Measurements from ENCODE around the gene CYP2A6.
"Not testable (repeated sequence)": the region's sequence is repeated elsewhere in the genome, so short reads cannot be mapped to it uniquely, and the experiment has no call there.

The CYP2A6 gene

GRCh38 chr19:40850277-40850676 lies at the start of gene CYP2A6:
CYP2A6 (minus strand) TSS chr19:40850447; CDS start chr19:40850426, 21 bp downstream.
- not testable (repeated sequence) for DNase-seq

DNA sequence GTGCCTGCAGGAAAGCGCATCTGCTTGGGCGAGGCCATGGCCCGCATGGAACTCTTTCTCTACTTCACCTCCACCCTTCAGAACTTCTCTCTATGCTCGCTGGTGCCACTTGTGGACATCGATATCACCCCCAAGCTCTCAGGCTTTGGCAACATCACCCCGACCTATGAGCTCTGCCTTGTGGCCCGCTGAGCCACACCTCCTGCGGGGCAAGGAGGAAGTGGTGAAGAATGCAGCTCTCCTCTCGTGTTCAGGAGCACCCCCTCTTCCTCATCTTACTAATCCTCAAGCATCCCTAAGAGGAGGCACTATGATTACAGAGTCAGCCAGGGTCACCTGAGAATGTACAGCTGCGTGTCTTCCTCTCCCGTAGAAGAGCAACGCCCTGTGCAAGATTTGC lies 49.7 kb upstream of the CYP2A6 start:
- DNase-seq: not testable (repeated sequence)

GRCh38 chr19:40896843-40897789 lies 46.9 kb upstream of the CYP2A6 start:
- not testable (repeated sequence) for DNase-seq

- DNase-seq: no peak
Measured at GRCh38 chr19:40896418-40896796, 46.2 kb upstream of the CYP2A6 start.

GRCh38 chr19:40893112-40893511 lies 42.9 kb upstream of the CYP2A6 start:
- no peak for DNase-seq

- no peak for DNase-seq
Measured at GRCh38 chr19:40889366-40889765, 39.1 kb upstream of the CYP2A6 start.

DNA sequence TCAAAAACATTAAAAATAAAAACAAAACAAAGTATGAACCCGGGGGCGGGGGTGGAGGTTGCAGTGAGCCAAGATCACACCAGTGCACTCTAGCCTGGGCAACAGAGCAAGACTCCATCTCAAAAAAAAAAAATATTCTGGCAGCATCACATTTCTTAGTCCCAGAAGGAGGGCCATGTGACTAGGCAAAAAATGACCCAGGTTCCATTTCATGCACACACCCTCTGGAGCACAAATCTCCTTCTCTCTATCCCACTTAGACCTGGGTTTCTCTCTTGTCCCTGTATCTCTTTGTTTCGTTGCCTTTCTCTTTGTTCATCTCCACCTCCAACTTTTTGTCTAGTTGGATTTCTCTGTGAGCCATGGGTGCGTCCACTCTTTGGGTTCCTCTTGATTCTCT lies 37.9 kb upstream of the CYP2A6 start:
- no peak for DNase-seq

DNA sequence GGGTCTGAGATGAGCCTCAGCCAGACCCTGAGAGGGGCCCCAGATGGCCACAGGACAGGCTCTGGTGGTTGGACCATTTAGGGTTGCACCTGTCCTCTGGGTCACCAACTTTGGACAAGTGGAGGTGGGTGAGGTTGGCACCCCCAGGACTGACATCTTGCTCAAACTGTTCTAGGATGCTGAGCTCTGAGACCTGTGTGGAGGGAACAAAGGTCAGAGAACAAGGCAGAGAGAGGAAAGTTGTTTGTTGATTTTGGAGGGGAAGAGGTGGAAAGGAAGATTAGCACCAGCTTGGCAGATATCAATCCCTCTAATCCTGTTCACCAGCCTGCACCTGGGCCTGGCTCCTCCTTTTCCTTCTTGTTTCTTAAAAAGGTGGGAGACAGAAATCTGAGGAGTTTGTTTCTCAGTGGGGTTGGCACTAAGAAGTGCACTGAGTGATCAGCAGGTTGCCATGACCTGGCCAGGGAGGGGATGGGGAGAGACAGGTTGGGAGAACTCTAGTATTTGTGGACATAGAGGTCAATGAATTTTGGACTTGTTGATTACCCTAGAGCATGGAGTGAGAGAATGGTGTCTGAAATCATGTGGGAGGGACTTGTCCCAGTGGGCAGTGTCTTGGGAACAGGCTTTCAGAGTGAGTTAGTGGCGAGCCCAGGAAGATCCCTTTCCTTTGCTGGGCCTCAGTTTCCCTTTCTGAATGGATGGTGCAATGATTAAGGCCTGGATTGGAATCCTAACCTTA lies 34.1 kb upstream of the CYP2A6 start:
- not testable (repeated sequence) for DNase-seq

GRCh38 chr19:40882062-40882461 lies 31.8 kb upstream of the CYP2A6 start, which contains the start of gene CYP2A7:
CYP2A7 (minus strand) TSS chr19:40882231; CDS start chr19:40882210, 21 bp downstream.
- DNase-seq: not testable (repeated sequence)

DNA sequence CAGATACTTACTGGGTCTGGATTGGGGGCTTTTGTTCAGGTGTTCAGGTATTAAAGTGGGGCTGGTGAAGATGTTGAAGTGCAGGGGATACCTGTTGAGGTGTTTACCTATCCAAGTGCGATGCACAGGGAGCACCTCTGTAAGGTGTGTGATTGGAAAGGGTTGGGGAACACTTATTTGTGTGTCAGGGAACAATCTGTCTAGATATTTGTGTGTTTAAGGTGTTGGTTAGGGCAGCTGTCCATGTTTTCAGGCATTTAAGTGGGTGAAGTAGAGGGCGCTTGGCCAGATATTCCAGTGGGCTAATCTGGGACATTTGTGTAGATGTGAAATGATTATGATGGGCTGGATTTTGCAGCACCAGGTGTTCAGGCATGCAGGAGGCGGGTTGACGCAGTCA lies 29.1 kb upstream of the CYP2A6 start:
- DNase-seq: not testable (repeated sequence)

- DNase-seq: peak; percentile 83
Measured at GRCh38 chr19:40875526-40875951, 25.3 kb upstream of the CYP2A6 start.

GRCh38 chr19:40874874-40875273 lies 24.6 kb upstream of the CYP2A6 start:
- not testable (repeated sequence) for DNase-seq

DNA sequence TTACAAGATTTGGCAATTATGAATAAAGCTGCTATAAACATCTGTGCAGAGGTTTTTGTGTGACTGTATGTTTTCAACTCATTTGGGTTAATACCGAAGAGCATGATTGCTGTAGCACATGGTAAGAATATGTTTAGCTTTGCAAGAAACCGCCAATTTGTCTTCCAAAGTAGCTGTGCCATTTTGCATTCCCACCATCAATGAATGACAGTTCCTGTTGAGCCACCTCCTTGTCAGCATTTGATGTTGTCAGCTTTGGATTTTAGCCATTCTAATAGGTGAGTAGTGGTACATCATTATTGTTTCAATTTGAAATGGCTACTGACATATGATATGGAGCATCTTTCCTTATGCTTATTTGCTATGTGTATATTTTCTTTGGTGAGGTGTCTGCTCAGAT lies 23.6 kb upstream of the CYP2A6 start:
- not testable (repeated sequence) for DNase-seq

GRCh38 chr19:40872209-40872608 lies 22.0 kb upstream of the CYP2A6 start:
- no peak for DNase-seq

DNA sequence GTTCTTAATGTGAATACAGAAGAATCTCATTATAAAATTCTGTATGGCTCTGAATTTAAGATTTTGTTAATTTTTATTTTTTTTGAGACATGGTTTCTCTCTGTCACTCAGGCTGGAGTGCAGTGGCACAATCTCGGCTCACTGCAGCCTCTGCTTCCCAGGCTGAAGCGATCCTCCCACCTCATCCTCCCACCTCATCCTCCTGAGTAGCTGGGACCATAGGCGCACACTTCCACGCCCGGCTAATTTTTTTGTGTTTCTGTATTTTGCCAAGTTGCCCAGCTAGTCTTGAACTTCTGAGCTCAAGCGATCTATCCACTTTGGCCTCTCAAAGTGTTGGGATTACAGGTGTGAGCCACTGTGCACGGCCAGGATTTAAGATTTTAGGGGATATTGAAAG lies 17.5 kb upstream of the CYP2A6 start:
- DNase-seq: no peak

- not testable (repeated sequence) for DNase-seq
Measured at GRCh38 chr19:40864739-40865496, 14.7 kb upstream of the CYP2A6 start.

DNA sequence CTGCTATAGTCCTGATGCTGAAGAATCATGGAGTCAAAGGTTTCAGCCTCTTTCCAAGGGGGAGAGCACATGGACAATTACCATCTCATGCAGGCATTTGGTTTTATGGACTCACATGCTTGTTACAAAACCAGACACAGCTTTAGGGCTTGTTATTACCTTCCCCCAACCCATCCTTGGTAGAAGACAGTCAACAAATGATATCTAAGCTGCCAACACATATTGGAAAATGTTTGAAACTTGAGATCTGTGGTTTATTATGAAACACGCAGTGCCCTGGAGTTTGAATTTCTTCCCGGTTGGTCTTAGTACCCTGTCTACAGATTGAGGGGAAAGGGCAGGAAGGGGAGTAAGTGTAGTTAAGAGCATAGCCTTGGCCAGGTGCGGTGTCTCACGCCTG lies 12.5 kb upstream of the CYP2A6 start:
- DNase-seq: no peak

DNA sequence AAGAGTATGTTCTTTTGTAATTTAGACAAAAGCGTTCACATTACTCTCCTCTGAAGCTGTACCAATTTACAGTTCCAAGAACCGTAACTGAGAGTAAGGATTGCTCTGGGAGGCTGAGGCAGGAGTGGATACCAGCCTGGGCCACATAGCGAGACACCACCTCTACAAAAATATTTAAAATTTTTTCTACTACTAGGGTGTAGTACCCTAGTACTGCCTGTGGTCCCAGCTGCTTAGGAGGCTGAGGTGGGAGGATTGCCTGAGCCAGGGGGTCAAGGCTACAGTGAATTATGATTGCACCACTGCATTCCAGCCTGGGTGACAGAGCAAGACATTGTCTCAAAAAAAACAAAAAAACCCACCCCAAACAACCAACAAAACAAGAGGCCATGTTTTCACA lies 12.1 kb upstream of the CYP2A6 start:
- no peak for DNase-seq

- DNase-seq: no peak
Measured at GRCh38 chr19:40858109-40858508, 7.9 kb upstream of the CYP2A6 start.

GRCh38 chr19:40852467-40853152 lies 2.4 kb upstream of the CYP2A6 start:
- DNase-seq: not testable (repeated sequence)

DNA sequence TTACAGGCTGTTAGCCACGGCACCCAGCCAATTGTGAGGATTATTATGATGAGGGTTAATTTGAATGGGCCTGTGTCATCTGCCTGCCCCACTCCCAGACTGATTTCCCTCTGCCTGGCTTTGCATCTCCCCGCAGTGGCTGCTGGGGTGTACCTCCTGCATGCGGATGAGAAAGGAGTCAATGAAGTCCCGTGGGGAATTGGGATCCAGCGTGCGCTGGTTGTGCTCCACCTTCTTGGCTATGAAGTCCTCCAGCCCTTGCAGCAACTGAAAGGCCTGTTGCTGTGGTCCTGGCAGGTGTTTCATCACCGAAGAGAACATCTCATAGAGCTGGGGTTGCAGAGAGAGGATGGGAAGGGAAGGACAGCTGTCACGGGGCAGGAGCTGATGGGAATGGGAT lies 3.5 kb downstream of the CYP2A6 start:
- not testable (repeated sequence) for DNase-seq

GRCh38 chr19:40843653-40844052 lies 6.6 kb downstream of the CYP2A6 start:
- peak; percentile 69 for DNase-seq

Data from activated effector memory CD4-positive, alpha-beta T cell treated with Interleukin-2 at 50 U/mL for 16 hours (primary cell).